Naive thymus-derived CD4-positive, alpha-beta T cell (primary cell): ENCODE data around the gene ARID5B. TPM values are rescaled to one million over a fixed set of nuclear protein-coding genes. Genes with fewer than 3 reads are reported as not detected.

Experiments used
- ATAC-seq: fragments of 150-1000 bp; cut with Tn5 transposase; 2 replicates; pipeline ENCODE4 v1.10.0; 2021; ENCODE audit warnings: mild to moderate bottlenecking, moderate library complexity
- CTCF ChIA-PET: fragments of 350-600 bp; sonication (Branson Sonifier 250); formaldehyde crosslinking; loops from one replicate; lab custom pipeline; 2021; ENCODE audit warnings: antibody characterized with exemption; lab: Charles Lee
- POLR2A ChIA-PET: fragments of 350-600 bp; sonication (Branson Sonifier 250); formaldehyde crosslinking; loops from one replicate; lab custom pipeline; 2021; ENCODE audit warnings: antibody characterized with exemption, inconsistent platforms; lab: Charles Lee
- DNase-seq, 9 donors: peaks; one replicate each; pipeline versions ENCODE4 v3.0.0 to v3.0.0-alpha.2; 2020 to 2022; ENCODE audit warnings: mixed read lengths in 1 of 9
- H3K27ac ChIP-seq: one replicate; pipeline ENCODE4 v1.7.0; 2013; ENCODE audit warnings: mild to moderate bottlenecking, low read depth, low read length, moderate library complexity
- H3K27me3 ChIP-seq, 2 donors: one replicate each; pipeline ENCODE4 v1.7.0; 2013; ENCODE audit warnings: low read length in 2 of 2, mild to moderate bottlenecking in 2 of 2, moderate library complexity in 2 of 2; ENCODE audit not compliant: control insufficient read depth in 2 of 2, insufficient read depth in 2 of 2
- H3K36me3 ChIP-seq, 3 experiments: 1 replicate in 2 of 3; 2 replicates in 1 of 3; pipeline ENCODE4 v1.7.0; 2013; ENCODE audit warnings: low read length in 3 of 3, mild to moderate bottlenecking in 3 of 3, moderate library complexity in 1 of 3; ENCODE audit not compliant: insufficient read depth in 3 of 3, control insufficient read depth in 2 of 3
- H3K4me1 ChIP-seq, 2 donors: one replicate each; pipeline ENCODE4 v1.7.0; 2013; ENCODE audit warnings: low read length in 2 of 2, mild to moderate bottlenecking in 2 of 2, moderate library complexity in 1 of 2; ENCODE audit not compliant: control insufficient read depth in 2 of 2, insufficient read depth in 2 of 2
- H3K4me3 ChIP-seq: 2 replicates; pipeline ENCODE4 v1.7.0; 2013; ENCODE audit warnings: mild to moderate bottlenecking, low read length
- H3K9me3 ChIP-seq, 3 experiments: 1 replicate in 2 of 3; 2 replicates in 1 of 3; pipeline ENCODE4 v1.7.0; 2013; ENCODE audit warnings: low read length in 3 of 3; ENCODE audit not compliant: control insufficient read depth in 2 of 3
- H3K27ac Mint-ChIP-seq, 9 donors: one replicate each; pipeline ENCODE4 v1.8.0; 2020 to 2022; ENCODE audit warnings: mixed read lengths in 9 of 9, mild to moderate bottlenecking in 8 of 9, moderate library complexity in 5 of 9, inconsistent platforms in 2 of 9
- H3K27me3 Mint-ChIP-seq, 5 donors: one replicate each; pipeline ENCODE4 v1.8.0; 2021 to 2022; ENCODE audit warnings: mixed read lengths in 5 of 5, mild to moderate bottlenecking in 1 of 5
- H3K36me3 Mint-ChIP-seq, 5 donors: one replicate each; pipeline ENCODE4 v1.8.0; 2020 to 2022; ENCODE audit warnings: mixed read lengths in 5 of 5, mild to moderate bottlenecking in 3 of 5, inconsistent platforms in 1 of 5
- H3K4me1 Mint-ChIP-seq, 7 donors: one replicate each; pipeline ENCODE4 v1.8.0; 2020 to 2022; ENCODE audit warnings: mixed read lengths in 7 of 7, mild to moderate bottlenecking in 3 of 7, inconsistent platforms in 1 of 7
- H3K4me3 Mint-ChIP-seq, 10 donors: one replicate each; pipeline ENCODE4 v1.8.0; 2020 to 2022; ENCODE audit warnings: mild to moderate bottlenecking in 10 of 10, mixed read lengths in 10 of 10, moderate library complexity in 6 of 10, inconsistent platforms in 2 of 10
- H3K9me3 Mint-ChIP-seq, 11 donors: one replicate each; pipeline ENCODE4 v1.8.0; 2020 to 2022; ENCODE audit warnings: mixed read lengths in 11 of 11, mild to moderate bottlenecking in 4 of 11, inconsistent platforms in 1 of 11, moderate library complexity in 1 of 11
- intact Hi-C, 2 donors: fragments of 100-400 bp; cut with micrococcal nuclease; formaldehyde crosslinking; loops; one replicate each; pipeline ENCODE4 v1.15.1; 2023
- polyA plus RNA-seq, 2 donors: library from polyadenylated mRNA; unstranded; fragments of 300-500 nt; fragmentation: Illumina TruSeq; gene quantifications; one replicate each; pipeline ENCODE4 v1.2.3, GENCODE V29; 2021
- total RNA-seq, 6 experiments: library from RNA in 5 of 6; stranded (reverse) in 5 of 6; gene quantifications; 1 replicate in 5 of 6; 2 replicates in 1 of 6; pipeline ENCODE4 v1.2.3 and lab custom pipeline; 2021 to 2026

ARID5B gene
- total and polyA plus RNA-seq, 7 experiments from 2014 or later: 18.6 to 60.8 (median 47.4) TPM

GRCh38 chr10:62084451-62084850 is 183.0 kb downstream of the ARID5B start:
- Histone ChIP-seq H3K36me3 (peaks cover 3 to 19% (median 9%) of the 10 kb centered on the region in 3 experiments), H3K4me1 (peaks cover 23 to 41% of the 10 kb centered on the region in 2 donors), H3K27me3 (no peaks in the 10 kb centered on the region), H3K27ac (no peak overlapping the region), H3K4me3 (no peak overlapping the region), H3K9me3 (no peaks in the 10 kb centered on the region)
- ATAC-seq (no peak), DNase-seq (no peak)
- Mint-ChIP-seq H3K4me1 (peaks cover 30 to 79% (median 61%) of the 10 kb centered on the region in 7 donors), H3K36me3 (peaks cover 15 to 60% (median 41%) of the 10 kb centered on the region in 5 donors), H3K27me3 (no peaks in the 10 kb centered on the region), H3K9me3 (peaks cover 0 to 4% (median 0%) of the 10 kb centered on the region in 11 donors), H3K27ac (peak overlapping the region in 5 of 9 donors; percentile 13 to 87 (median 33)), H3K4me3 (peak overlapping the region in 3 of 10 donors; percentile 47 to 69 (median 58))
- CTCF ChIA-PET: interaction anchor here (1.3 kb wide), 1 partner anchor 47 kb away, joined by 3 read pairs; no protein-coding TSS in a partner anchor
- intact Hi-C loops: loop anchor here in 1 of 2 donors (10.0 kb wide), 1 partner anchor 160 kb away; no protein-coding TSS in a partner anchor
- POLR2A ChIA-PET: interaction anchor here (1.4 kb wide), 1 partner anchor 35 kb away, joined by 4 read pairs; no protein-coding TSS in a partner anchor

- H3K9me3 Mint-ChIP-seq: no peaks in the 10 kb centered on the region
- peaks cover 30 to 77% (median 60%) of the 10 kb centered on the region in 7 donors for H3K4me1 Mint-ChIP-seq
- H3K4me1 ChIP-seq: peaks cover 23 to 41% of the 10 kb centered on the region in 2 donors
- ChIA-PET POLR2A (interaction anchor here (1.4 kb wide), 1 partner anchor 36 kb away, joined by 4 read pairs; no protein-coding TSS in a partner anchor), CTCF (no interaction called here)
- H3K4me3 ChIP-seq: no peak overlapping the region
- H3K4me3 Mint-ChIP-seq: no peak overlapping the region
- H3K36me3 Mint-ChIP-seq: peaks cover 11 to 59% (median 41%) of the 10 kb centered on the region in 5 donors
- H3K27me3 Mint-ChIP-seq: no peaks in the 10 kb centered on the region
- peak overlapping the region in 4 of 9 donors; percentile 42 to 62 (median 58) for H3K27ac Mint-ChIP-seq
- H3K9me3 ChIP-seq: no peaks in the 10 kb centered on the region
- ATAC-seq: no peak
- intact Hi-C loops: loop anchor here in 1 of 2 donors (10.0 kb wide), 1 partner anchor 159 kb away; no protein-coding TSS in a partner anchor
- H3K27me3 ChIP-seq: no peaks in the 10 kb centered on the region
- no peak overlapping the region for H3K27ac ChIP-seq
- peaks cover 3 to 26% (median 9%) of the 10 kb centered on the region in 3 experiments for H3K36me3 ChIP-seq
- no peak for DNase-seq
These were observed 183.9 kb downstream of the ARID5B start for GRCh38 chr10:62085404-62085803.

- Histone ChIP-seq H3K27me3 (no peaks in the 10 kb centered on the region), H3K4me3 (no peak overlapping the region), H3K4me1 (peaks cover 23 to 41% of the 10 kb centered on the region in 2 donors), H3K9me3 (no peaks in the 10 kb centered on the region), H3K27ac (no peak overlapping the region), H3K36me3 (peaks cover 3 to 30% (median 9%) of the 10 kb centered on the region in 3 experiments)
- intact Hi-C loops: loop anchor here in 1 of 2 donors (10.0 kb wide), 1 partner anchor 159 kb away; no protein-coding TSS in a partner anchor
- H3K36me3 Mint-ChIP-seq: peaks cover 15 to 61% (median 43%) of the 10 kb centered on the region in 5 donors
- H3K4me3 Mint-ChIP-seq: no peak overlapping the region
- peaks cover 30 to 75% (median 56%) of the 10 kb centered on the region in 7 donors for H3K4me1 Mint-ChIP-seq
- ChIA-PET POLR2A (interaction anchor here (1.4 kb wide), 1 partner anchor 37 kb away, joined by 4 read pairs; no protein-coding TSS in a partner anchor), CTCF (no interaction called here)
- H3K9me3 Mint-ChIP-seq: no peaks in the 10 kb centered on the region
- no peak for ATAC-seq
- H3K27ac Mint-ChIP-seq: peak overlapping the region in 4 of 9 donors; percentile 42 to 62 (median 58)
- no peak for DNase-seq
- H3K27me3 Mint-ChIP-seq: no peaks in the 10 kb centered on the region
These were observed 184.3 kb downstream of the ARID5B start for GRCh38 chr10:62085821-62086220.

DNA sequence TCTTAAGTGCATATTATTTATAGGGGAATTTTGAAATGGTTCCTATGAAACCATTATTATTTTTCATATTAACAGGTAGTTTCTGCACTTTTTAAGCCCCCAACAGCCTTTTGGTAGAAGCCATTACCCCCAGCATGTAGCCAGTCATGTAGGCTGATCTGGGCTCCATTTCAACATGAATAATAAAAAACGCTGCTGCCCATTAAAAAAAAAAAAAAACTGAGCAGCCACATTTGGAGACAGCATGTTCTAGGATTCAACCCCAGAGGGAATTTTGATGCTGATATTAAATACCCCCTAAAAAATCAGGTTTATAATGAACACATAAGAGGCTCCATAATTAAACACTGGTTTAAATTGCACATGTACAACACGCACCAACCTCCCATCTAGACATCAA is 185.8 kb downstream of the ARID5B start:
- no peaks in the 10 kb centered on the region for H3K9me3 Mint-ChIP-seq
- no peaks in the 10 kb centered on the region for H3K27me3 ChIP-seq
- no peak overlapping the region for H3K4me3 Mint-ChIP-seq
- DNase-seq: no peak
- H3K4me1 ChIP-seq: peaks cover 15 to 27% of the 10 kb centered on the region in 2 donors
- peaks cover 16 to 65% (median 41%) of the 10 kb centered on the region in 7 donors for H3K4me1 Mint-ChIP-seq
- no peak overlapping the region for H3K27ac Mint-ChIP-seq
- H3K4me3 ChIP-seq: no peak overlapping the region
- H3K27me3 Mint-ChIP-seq: no peaks in the 10 kb centered on the region
- no peak for ATAC-seq
- H3K36me3 Mint-ChIP-seq: peaks cover 27 to 67% (median 54%) of the 10 kb centered on the region in 5 donors
- no peaks in the 10 kb centered on the region for H3K9me3 ChIP-seq
- no peak overlapping the region for H3K27ac ChIP-seq
- H3K36me3 ChIP-seq: peaks cover 16 to 45% (median 21%) of the 10 kb centered on the region in 3 experiments
- ChIA-PET POLR2A (no interaction called here), CTCF (no interaction called here)
- intact Hi-C loops: loop anchor here in 1 of 2 donors (10.0 kb wide), 1 partner anchor 157 kb away; no protein-coding TSS in a partner anchor

- ChIA-PET POLR2A (interaction anchor here (1.6 kb wide), 1 partner anchor 9 kb away, joined by 4 read pairs; no protein-coding TSS in a partner anchor), CTCF (interaction anchor here (0.6 to 1.2 kb wide), 3 partner anchors 9 to 51 kb away, joined by 3 to 4 read pairs (median 3); no protein-coding TSS in a partner anchor)
- DNase-seq (no peak), ATAC-seq (no peak)
- Mint-ChIP-seq H3K27ac (peak overlapping the region in 6 of 9 donors; percentile 6 to 85 (median 26)), H3K4me3 (no peak overlapping the region), H3K4me1 (peaks cover 1 to 56% (median 32%) of the 10 kb centered on the region in 7 donors), H3K9me3 (no peaks in the 10 kb centered on the region), H3K27me3 (no peaks in the 10 kb centered on the region), H3K36me3 (peaks cover 27 to 75% (median 67%) of the 10 kb centered on the region in 5 donors)
- Histone ChIP-seq H3K27ac (no peak overlapping the region), H3K9me3 (no peaks in the 10 kb centered on the region), H3K4me3 (no peak overlapping the region), H3K4me1 (peaks cover under 1 to 13% of the 10 kb centered on the region in 2 donors), H3K27me3 (no peaks in the 10 kb centered on the region), H3K36me3 (peaks cover 16 to 54% (median 28%) of the 10 kb centered on the region in 3 experiments)
- intact Hi-C loops: loop anchor here in 1 of 2 donors (10.0 kb wide), 1 partner anchor 156 kb away; no protein-coding TSS in a partner anchor
These were observed 187.3 kb downstream of the ARID5B start for GRCh38 chr10:62088786-62089185.

DNA sequence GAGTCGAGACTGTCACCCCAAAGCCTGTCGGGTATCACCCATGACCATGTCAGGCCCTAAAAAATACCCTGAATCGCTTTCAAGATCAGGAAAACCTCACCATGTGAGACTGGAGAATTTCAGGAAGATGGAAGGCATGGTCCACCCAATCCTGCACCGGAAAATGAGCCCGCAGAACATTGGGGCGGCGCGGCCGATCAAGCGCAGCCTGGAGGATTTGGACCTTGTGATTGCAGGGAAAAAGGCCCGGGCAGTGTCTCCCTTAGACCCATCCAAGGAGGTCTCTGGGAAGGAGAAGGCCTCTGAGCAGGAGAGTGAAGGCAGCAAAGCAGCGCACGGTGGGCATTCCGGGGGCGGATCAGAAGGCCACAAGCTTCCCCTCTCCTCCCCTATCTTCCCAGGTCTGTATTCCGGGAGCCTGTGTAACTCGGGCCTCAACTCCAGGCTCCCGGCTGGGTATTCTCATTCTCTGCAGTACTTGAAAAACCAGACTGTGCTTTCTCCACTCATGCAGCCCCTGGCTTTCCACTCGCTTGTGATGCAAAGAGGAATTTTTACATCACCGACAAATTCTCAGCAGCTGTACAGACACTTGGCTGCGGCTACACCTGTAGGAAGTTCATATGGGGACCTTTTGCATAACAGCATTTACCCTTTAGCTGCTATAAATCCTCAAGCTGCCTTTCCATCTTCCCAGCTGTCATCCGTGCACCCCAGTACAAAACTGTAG is 191.0 kb downstream of the ARID5B start:
- no peak for DNase-seq
- H3K9me3 Mint-ChIP-seq: no peaks in the 10 kb centered on the region
- no peak for ATAC-seq
- H3K9me3 ChIP-seq: no peaks in the 10 kb centered on the region
- no peaks in the 10 kb centered on the region for H3K27me3 ChIP-seq
- no peak overlapping the region for H3K4me3 Mint-ChIP-seq
- peaks cover 13 to 41% (median 20%) of the 10 kb centered on the region in 3 experiments for H3K36me3 ChIP-seq
- no peak overlapping the region for H3K4me3 ChIP-seq
- H3K27ac Mint-ChIP-seq: peak overlapping the region in 5 of 9 donors; percentile 43 to 62 (median 46)
- intact Hi-C loops: loop anchor here in 1 of 2 donors (5.0 kb wide), 1 partner anchor 195 kb away; no protein-coding TSS in a partner anchor
- CTCF ChIA-PET: no interaction called here
- POLR2A ChIA-PET: interaction anchor here (0.5 to 0.7 kb wide), 2 partner anchors 9 to 1514 kb away, joined by 3 read pairs; no protein-coding TSS in a partner anchor
- H3K27me3 Mint-ChIP-seq: no peaks in the 10 kb centered on the region
- no peak overlapping the region for H3K27ac ChIP-seq
- H3K4me1 ChIP-seq: no peaks in the 10 kb centered on the region
- peaks cover 0 to 58% (median 20%) of the 10 kb centered on the region in 7 donors for H3K4me1 Mint-ChIP-seq
- peaks cover 22 to 85% (median 75%) of the 10 kb centered on the region in 5 donors for H3K36me3 Mint-ChIP-seq
